Amniotic epithelial cell (primary cell): ENCODE results near the gene AATK.
"Not testable (repeated sequence)": the region's sequence is repeated elsewhere in the genome, so short reads cannot be mapped to it uniquely, and the experiment has no call there.

Experiments
- DNase-seq: peaks from one replicate; pipeline ENCODE4 v3.0.0-alpha.2; 2010; ENCODE audit warnings: low read depth

The AATK gene

GRCh38 chr17:81092518-81093095, 73.4 kb downstream of the AATK start:
- no peak for DNase-seq

GRCh38 chr17:81091774-81092517, 74.1 kb downstream of the AATK start:
- DNase-seq: no peak

GRCh38 chr17:81091154-81091553, 74.9 kb downstream of the AATK start:
- DNase-seq: no peak

- no peak for DNase-seq
These were observed 75.5 kb downstream of the AATK start for GRCh38 chr17:81090361-81091136.

- DNase-seq: no peak
These were observed 79.1 kb downstream of the AATK start for GRCh38 chr17:81086789-81087551.

- DNase-seq: no peak
These were observed 80.6 kb downstream of the AATK start for GRCh38 chr17:81085420-81085911.

GRCh38 chr17:81084680-81085419, 81.2 kb downstream of the AATK start:
- no peak for DNase-seq

- no peak for DNase-seq
These were observed 82.8 kb downstream of the AATK start for GRCh38 chr17:81083125-81083765.

- no peak for DNase-seq
These were observed 83.6 kb downstream of the AATK start for GRCh38 chr17:81082177-81083073.

GRCh38 chr17:81081222-81082176, 84.5 kb downstream of the AATK start:
- DNase-seq: no peak

- DNase-seq: no peak
These were observed 86.0 kb downstream of the AATK start for GRCh38 chr17:81080019-81080418.

GRCh38 chr17:81078026-81078913, 87.8 kb downstream of the AATK start:
- DNase-seq: not testable (repeated sequence)

GRCh38 chr17:81076141-81076679, 89.8 kb downstream of the AATK start:
- no peak for DNase-seq

- no peak for DNase-seq
These were observed 90.7 kb downstream of the AATK start for GRCh38 chr17:81075307-81075706.

- DNase-seq: no peak
These were observed 91.1 kb downstream of the AATK start for GRCh38 chr17:81074875-81075274.

- DNase-seq: no peak
These were observed 91.8 kb downstream of the AATK start for GRCh38 chr17:81073967-81074839.
